Heart right ventricle (tissue), 16 donors: ENCODE data around the gene PUSL1. TPM values are rescaled to one million over a fixed set of nuclear protein-coding genes. Genes with fewer than 3 reads are reported as not detected.

ENCODE experiments used
- ATAC-seq, 8 donors: fragments of 200-7000 bp; cut with Tn5 transposase; one replicate each; pipeline ENCODE4 v1.9.1; 2020; ENCODE audit warnings: mild to moderate bottlenecking in 8 of 8, moderate library complexity in 8 of 8, moderate number of reproducible peaks in 1 of 8
- DNase-seq, 2 donors: peaks; one replicate each; pipeline ENCODE4 v3.0.0-alpha.2; 2020
- H3K27ac ChIP-seq, 10 donors: fragments of 200-600 bp; sonication (generic) in 2 of 10; one replicate each; pipeline versions ENCODE4 v1.5.0 to v1.8.0; 2020 to 2022; ENCODE audit warnings: mild to moderate bottlenecking in 3 of 10
- H3K27me3 ChIP-seq, 7 donors: fragments of 200-600 bp; one replicate each; pipeline ENCODE4 v1.8.0; 2021 to 2022; ENCODE audit warnings: mild to moderate bottlenecking in 2 of 7
- H3K36me3 ChIP-seq, 9 donors: fragments of 200-600 bp; sonication (generic) in 1 of 9; one replicate each; pipeline versions ENCODE4 v1.5.0 to v1.8.0; 2020 to 2022; ENCODE audit warnings: mild to moderate bottlenecking in 2 of 9
- H3K4me1 ChIP-seq, 9 donors: fragments of 200-600 bp; sonication (generic) in 1 of 9; one replicate each; pipeline versions ENCODE4 v1.5.0 to v1.8.0; 2020 to 2022; ENCODE audit warnings: mild to moderate bottlenecking in 4 of 9
- H3K4me3 ChIP-seq, 10 donors: fragments of 200-600 bp; sonication (generic) in 2 of 10; one replicate each; pipeline versions ENCODE4 v1.5.0 to v1.8.0; 2020 to 2022; ENCODE audit warnings: mild to moderate bottlenecking in 7 of 10, moderate library complexity in 2 of 10
- H3K9me3 ChIP-seq, 11 donors: fragments of 200-600 bp in 10 of 11; sonication (generic) in 2 of 11; one replicate each; pipeline versions ENCODE4 v1.5.0 to v1.8.0; 2013 to 2022; ENCODE audit warnings: mild to moderate bottlenecking in 2 of 11, control low read depth in 1 of 11, moderate library complexity in 1 of 11
- CTCF ChIP-seq, 9 donors: fragments of 200-600 bp; sonication (generic) in 2 of 9; IDR thresholded peaks; one replicate each; pipeline versions ENCODE4 v1.5.0 to v1.8.0; 2021 to 2022; ENCODE audit warnings: antibody characterized with exemption in 9 of 9, mild to moderate bottlenecking in 5 of 9, moderate library complexity in 1 of 9
- WGBS, 2 donors: extraction: QIAGEN DNeasy Blood & Tissue Kit; methylation state at CpG; one replicate each; pipeline ENCODE4 v1.1.7; 2013; ENCODE audit warnings: inconsistent platforms in 1 of 2; 5-methylcytosine and 5-hydroxymethylcytosine counted together
- intact Hi-C, 10 donors: fragments of 100-400 bp; cut with DNase I; formaldehyde crosslinking; loops; one replicate each; pipeline versions ENCODE4 v1.11.1 to v1.14.2; 2022
- polyA plus RNA-seq, 2 donors: library from polyadenylated mRNA; stranded (reverse); fragments of 200-250 nt; gene quantifications; one replicate each; pipeline ENCODE4 v1.2.3, GENCODE V29; 2013
- total RNA-seq, 10 donors: library from RNA; stranded (reverse); fragmentation: NEBNext Ultra II Directional in 3 of 10; extraction: Animal tissue kit (Norgen Biotek cat#: 25700) in 3 of 10; gene quantifications; one replicate each; pipeline versions ENCODE4 v1.2.1 to v1.2.4, GENCODE V29; 2021 to 2023
- donor health status: Arrhythmogenic right ventricular cardiomyopathy.
- donor health status: ischemic (EF 13 %, LVEDD 7.1; RV severe dilation, severe dysfunction).
- donor health status: healthy with polysubstance abuse.
- donor health status: DM: no; HTN: yes; CAD: no.
- donor health status: DM: no; HTN: no; CAD: no.
- donor health status: ischemic (EF 25% LVEDD 6.9; RV normal size, moderate dysfunction).
- donor health status: ischemic (EF 25% LVEDD 5.7; RV mildly dilated, moderate dysfunction).
- donor health status: healthy.
- donor health status: DM: yes; HTN: yes; CAD: no.
- donor health status: Ischemic cardiomyopathy.
- donor health status: ischemic (EF 35%, LVEDD 5.7; RV mildly dilated, moderate dysfunction).
- donor health status: nonischemic (EF 11% LVEDD 7.7; RV severe dilation, severe dysfunction).
- donor health status: DM: yes; HTN: yes; CAD: no.
- donor health status: PGD.
- donor health status: ischemic (EF 29% LVEDD 5.4; RV normal size, mild dysfunction).
- donor health status: nonischemic (EF 23%, LVEDD 6.1; RV moderate dilation, normal function).

Gene PUSL1
- total and polyA plus RNA-seq, 12 donors = 5.6 to 17.8 (median 9.1) TPM

GRCh38 chr1:1270813-1271212, 37.6 kb upstream of the PUSL1 start:
- Histone ChIP-seq H3K27me3 (no peaks in the 10 kb centered on the region), H3K4me3 (peak overlapping the region in 5 of 10 donors; percentile 2 to 97 (median 9)), H3K9me3 (no peaks in the 10 kb centered on the region), H3K4me1 (peaks cover 26 to 49% (median 41%) of the 10 kb centered on the region in 9 donors), H3K27ac (peak overlapping the region in 4 of 10 donors; percentile 11 to 51 (median 41)), H3K36me3 (peaks cover 0 to 50% (median 6%) of the 10 kb centered on the region in 9 donors)
- WGBS, 2 donors = 57 to 61% methylated on average over 7 of the region's 7 CpGs
- intact Hi-C loops = loop anchor here in 1 of 10 donors (5.0 kb wide), 1 partner anchor 39 kb away; the partner anchor contains the start of genes B3GALT6 and SDF4
- ATAC-seq (peak in 1 of 8 donors; percentile 19), DNase-seq (no peak)
- TF ChIP-seq CTCF (IDR thresholded peaks at IDR 0.05) = no peak

- H3K27me3 ChIP-seq = no peaks in the 10 kb centered on the region
- peak overlapping the region in 8 of 10 donors; percentile 90 to 95 (median 92) for H3K27ac ChIP-seq
- no peak for TF ChIP-seq CTCF (IDR thresholded peaks at IDR 0.05)
- peaks cover 0 to 33% (median 0%) of the 10 kb centered on the region in 9 donors for H3K36me3 ChIP-seq
- ATAC-seq = no peak
- H3K9me3 ChIP-seq = no peaks in the 10 kb centered on the region
- WGBS, 2 donors = 32 to 35% methylated on average over 43 of the region's 43 CpGs
- intact Hi-C loops = loop anchor here in 1 of 10 donors (5.0 kb wide), 1 partner anchor 40 kb away; the partner anchor contains the start of genes B3GALT6 and SDF4
- peak overlapping the region; percentile 81 to 99 (median 96) for H3K4me3 ChIP-seq
- no peak for DNase-seq
- H3K4me1 ChIP-seq = peaks cover 26 to 49% (median 41%) of the 10 kb centered on the region in 9 donors
Observed at GRCh38 chr1:1272341-1273208, 35.8 kb upstream of the PUSL1 start.

- WGBS, 2 donors = 0% methylated on average over 26 to 31 of the region's 31 CpGs
- Histone ChIP-seq H3K27me3 (no peaks in the 10 kb centered on the region), H3K9me3 (no peaks in the 10 kb centered on the region), H3K36me3 (peaks cover 0 to 27% (median 0%) of the 10 kb centered on the region in 9 donors), H3K27ac (peak overlapping the region; percentile 53 to 95 (median 92)), H3K4me1 (peaks cover 26 to 49% (median 41%) of the 10 kb centered on the region in 9 donors), H3K4me3 (peak overlapping the region; percentile 81 to 99 (median 96))
- intact Hi-C loops = loop anchor here in 1 of 10 donors (5.0 kb wide), 1 partner anchor 41 kb away; the partner anchor contains the start of genes B3GALT6 and SDF4
- no peak for DNase-seq
- TF ChIP-seq CTCF (IDR thresholded peaks at IDR 0.05) = no peak
- ATAC-seq = no peak
Observed at GRCh38 chr1:1273209-1273511, 35.2 kb upstream of the PUSL1 start.

GRCh38 chr1:1273512-1274298, 34.7 kb upstream of the PUSL1 start, which contains the start of gene UBE2J2:
Gene UBE2J2, minus strand, starts transcription at chr1:1273854. Its CDS starts 5,862 bp downstream, at chr1:1267992.
- Histone ChIP-seq H3K9me3 (no peaks in the 10 kb centered on the region), H3K4me3 (peak within 1 kb of the TSS; percentile 81 to 99 (median 96)), H3K4me1 (peaks cover 23 to 49% (median 41%) of the 10 kb centered on the region in 9 donors), H3K27ac (peak within 1 kb of the TSS; percentile 53 to 95 (median 92)), H3K27me3 (no peaks in the 10 kb centered on the region), H3K36me3 (peaks cover 0 to 21% (median 0%) of the 10 kb centered on the region in 9 donors)
- intact Hi-C loops = loop anchor here in 1 of 10 donors (5.0 kb wide), 1 partner anchor 41 kb away; the partner anchor contains the start of genes B3GALT6 and SDF4
- ATAC-seq (peak; percentile 96 to 98 (median 97)), DNase-seq (peak; percentile 94 to 95)
- peak in 4 of 9 donors; percentile 16 to 37 (median 35) for TF ChIP-seq CTCF (IDR thresholded peaks at IDR 0.05)
- WGBS, 2 donors = 0% methylated on average over 93 to 105 of the region's 105 CpGs
